ENCODE measurements around the gene VMAC. TPM values are rescaled to one million over a fixed set of nuclear protein-coding genes. Genes with fewer than 3 reads are reported as not detected.

The VMAC gene
- total and polyA plus RNA-seq, 2 of the 8 experiments (the other 6 are each of a cell fraction or from before 2014, with no cell fraction given): 1.3 to 2.2 TPM

GRCh38 chr19:5953680-5954213 lies 49.1 kb downstream of the VMAC start:
- Histone ChIP-seq H3K14ac (ENCODE audit: insufficient read length) (no peak overlapping the region), H4K91ac (replicated peaks; ENCODE audit: insufficient read length, low read length) (peak overlapping the region; percentile 60), H2BK12ac (ENCODE audit: low read depth, low read length) (peak overlapping the region; percentile 64; the same call in 1 of the 2 replicates), H4K20me1 (replicated peaks in 1 of 2; ENCODE audit: control insufficient read depth in 1 of 2, insufficient read depth in 2 of 2, low read length in 2 of 2) (peaks cover 33 to 45% of the 10 kb centered on the region in 2 experiments), H3K27ac (ENCODE audit: low read depth, low read length) (no peak overlapping the region), H3K4me1 (replicated peaks in 1 of 4; ENCODE audit: control insufficient read depth in 3 of 4, insufficient read depth in 4 of 4, low read length in 3 of 4) (peaks cover 33 to 64% (median 50%) of the 10 kb centered on the region in 4 experiments), H3K79me1 (ENCODE audit: low read depth, low read length) (peaks cover 37% of the 10 kb centered on the region), H3K4ac (replicated peaks; ENCODE audit: insufficient read length, low read depth, low read length) (no peak overlapping the region), H2BK5ac (ENCODE audit: low read depth, low read length) (0 out of 2 replicates have a peak overlapping the region, but pooled peaks have one; percentile 10), H3K9me3 (ENCODE audit: insufficient read depth in 2 of 2, low read depth in 1 of 2, low read length in 1 of 2) (no peaks in the 10 kb centered on the region), H2BK15ac (ENCODE audit: low read length) (no peak overlapping the region), H2AFZ (ENCODE audit: low read length) (no peak overlapping the region), H3K4me3 (ENCODE audit: extremely low read depth in 1 of 4, insufficient read depth in 2 of 4, low read depth in 3 of 4, low read length in 4 of 4) (no peak overlapping the region; a peak in 1 of 8 replicates), H3K56ac (replicated peaks; ENCODE audit: insufficient read length, low read depth, low read length) (no peak overlapping the region), H2BK120ac (replicated peaks; ENCODE audit: low read depth, low read length) (peak overlapping the region; percentile 3), H3K18ac (ENCODE audit: extremely low read depth, low read length) (peak overlapping the region; percentile 49), H3K4me2 (ENCODE audit: insufficient read depth in 1 of 2, low read depth in 2 of 2, low read length in 2 of 2) (peak overlapping the region in 1 of 2 experiments; percentile 65; a peak in 1 of 4 replicates), H3K27me3 (replicated peaks in 1 of 4; ENCODE audit: control insufficient read depth in 3 of 4, extremely low read depth in 1 of 4, insufficient read depth in 3 of 4, low read length in 3 of 4) (no peaks in the 10 kb centered on the region; a peak in 1 of 7 replicates), H3K23ac (ENCODE audit: insufficient read length) (no peak overlapping the region), H3K79me2 (ENCODE audit: control insufficient read depth in 1 of 2, insufficient read depth in 2 of 2, low read length in 2 of 2) (peaks cover 9 to 94% of the 10 kb centered on the region in 2 experiments), H4K8ac (ENCODE audit: extremely low read depth, insufficient read depth, low read length) (no peak overlapping the region), H3K9ac (replicated peaks in 1 of 4; ENCODE audit: extremely low read depth in 1 of 4, low read depth in 3 of 4, low read length in 3 of 4) (no peak overlapping the region), H4K5ac (ENCODE audit: insufficient read length, low read depth, low read length) (no peak overlapping the region), H2AK5ac (ENCODE audit: low read depth, low read length) (peak overlapping the region; percentile 43; the same call in 1 of the 2 replicates), H3K36me3 (ENCODE audit: control insufficient read depth in 2 of 4, insufficient read depth in 4 of 4, low read length in 3 of 4) (peaks cover 0 to 3% (median 0%) of the 10 kb centered on the region in 4 experiments; a peak in 1 of 8 replicates), H3K23me2 (ENCODE audit: low read depth, low read length) (no peaks in the 10 kb centered on the region), H2BK20ac (ENCODE audit: low read length) (no peak overlapping the region)
- no peak for FAIRE-seq
- 73% methylated on average over 17 of the region's 17 CpGs; no CpG with 5 or more reads in 1 of the 2 experiments for WGBS, 2 experiments (ENCODE audit: extremely low coverage in 1 of 2, insufficient coverage in 1 of 2, insufficient read length in 1 of 2, insufficient replicate concordance in 2 of 2, low coverage in 1 of 2, low lambda C conversion rate in 2 of 2, missing lambda C conversion rate in 1 of 2)
- ChIA-PET CTCF (ENCODE audit: partially characterized antibody) (interaction anchor here (1.8 to 6.0 kb wide), 2 partner anchors 14 to 150 kb away, joined by 5 to 48 read pairs; no protein-coding TSS in a partner anchor), POLR2A (ENCODE audit: partially characterized antibody) (interaction anchor here (4.0 kb wide), 1 partner anchor 18 kb away, joined by 13 read pairs; no protein-coding TSS in a partner anchor)
- TF ChIP-seq GABPA (IDR thresholded peaks at IDR 0.05; ENCODE audit: borderline replicate concordance, insufficient read depth, low read length): no peak
- no peak for TF ChIP-seq GTF2F1 (IDR thresholded peaks at IDR 0.05; ENCODE audit: borderline replicate concordance, low read depth, low read length)
- TF ChIP-seq ZNF274 (IDR thresholded peaks at IDR 0.05; ENCODE audit: borderline replicate concordance, extremely low read depth, low read length): no peak
- TF ChIP-seq USF2 (IDR thresholded peaks at IDR 0.05; ENCODE audit: low read length): no peak
- TF ChIP-seq CBX8 (IDR thresholded peaks at IDR 0.05; ENCODE audit: borderline replicate concordance, low read depth, low read length): no peak
- no peak for TF ChIP-seq SP4 (IDR thresholded peaks at IDR 0.05; ENCODE audit: low read length)
- TF ChIP-seq BCL11A (IDR thresholded peaks at IDR 0.05; ENCODE audit: low read depth in 2 of 2, low read length in 2 of 2): no peak
- DNase-seq (ENCODE audit: low read depth in 1 of 2, low spot score in 2 of 2): no peak
